ENCODE measurements around the gene CELA2B. TPM values are rescaled to one million over a fixed set of nuclear protein-coding genes. Genes with fewer than 3 reads are reported as not detected.
A peak's percentile ranks its signal among the peaks of the same experiment; 100 is the strongest.

Gene CELA2B
- total and polyA plus RNA-seq, 9 of the 15 experiments (the other 6 are each of a cell fraction or from before 2014, with no cell fraction given) = 0.25 to 2.1 (median 0.38) TPM; not detected in 5

DNA sequence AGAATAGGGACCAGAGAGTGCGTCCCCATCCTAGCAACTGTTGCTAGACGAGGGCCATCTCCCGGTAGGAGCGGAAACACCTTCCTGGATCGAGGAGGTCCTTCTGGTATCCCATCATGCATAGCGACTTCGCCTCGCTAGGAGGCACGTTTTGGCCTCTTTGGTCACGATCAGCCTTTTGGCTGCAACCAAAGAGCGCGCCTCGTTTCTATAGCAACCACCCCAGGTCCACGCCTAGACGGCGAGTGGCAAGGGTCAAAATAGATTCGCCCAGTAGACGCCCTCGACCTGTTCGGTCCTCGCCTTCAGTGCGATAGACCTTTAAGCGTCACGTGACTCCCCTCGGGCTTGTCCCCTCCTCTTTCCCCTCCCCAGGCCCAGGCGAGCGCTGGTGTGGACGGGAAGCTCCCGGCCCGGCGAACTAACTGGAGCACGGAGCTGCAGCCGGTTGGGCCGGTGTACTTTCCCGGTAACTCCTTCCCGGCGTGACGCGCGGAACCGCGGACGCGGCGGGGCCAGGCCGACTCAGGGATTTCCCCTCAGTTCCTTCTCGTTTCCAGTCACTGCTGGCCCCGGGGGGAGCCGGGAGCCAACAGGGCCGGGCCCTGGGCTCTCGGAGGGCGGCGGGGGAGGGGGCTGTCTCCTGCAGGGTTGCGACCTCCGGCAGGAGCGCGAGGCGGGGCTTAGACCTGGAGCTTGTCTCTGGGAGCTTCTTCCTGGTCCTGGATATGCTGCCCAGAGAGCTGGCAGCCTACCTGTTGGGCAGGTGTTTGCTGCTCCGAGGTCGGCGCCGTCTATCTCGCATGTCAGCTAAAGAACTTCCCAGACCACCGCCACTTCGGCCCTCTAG is 50.8 kb downstream of the CELA2B start, which contains the start of gene DNAJC16 (continued):
- TF ChIP-seq, protein P1, sequence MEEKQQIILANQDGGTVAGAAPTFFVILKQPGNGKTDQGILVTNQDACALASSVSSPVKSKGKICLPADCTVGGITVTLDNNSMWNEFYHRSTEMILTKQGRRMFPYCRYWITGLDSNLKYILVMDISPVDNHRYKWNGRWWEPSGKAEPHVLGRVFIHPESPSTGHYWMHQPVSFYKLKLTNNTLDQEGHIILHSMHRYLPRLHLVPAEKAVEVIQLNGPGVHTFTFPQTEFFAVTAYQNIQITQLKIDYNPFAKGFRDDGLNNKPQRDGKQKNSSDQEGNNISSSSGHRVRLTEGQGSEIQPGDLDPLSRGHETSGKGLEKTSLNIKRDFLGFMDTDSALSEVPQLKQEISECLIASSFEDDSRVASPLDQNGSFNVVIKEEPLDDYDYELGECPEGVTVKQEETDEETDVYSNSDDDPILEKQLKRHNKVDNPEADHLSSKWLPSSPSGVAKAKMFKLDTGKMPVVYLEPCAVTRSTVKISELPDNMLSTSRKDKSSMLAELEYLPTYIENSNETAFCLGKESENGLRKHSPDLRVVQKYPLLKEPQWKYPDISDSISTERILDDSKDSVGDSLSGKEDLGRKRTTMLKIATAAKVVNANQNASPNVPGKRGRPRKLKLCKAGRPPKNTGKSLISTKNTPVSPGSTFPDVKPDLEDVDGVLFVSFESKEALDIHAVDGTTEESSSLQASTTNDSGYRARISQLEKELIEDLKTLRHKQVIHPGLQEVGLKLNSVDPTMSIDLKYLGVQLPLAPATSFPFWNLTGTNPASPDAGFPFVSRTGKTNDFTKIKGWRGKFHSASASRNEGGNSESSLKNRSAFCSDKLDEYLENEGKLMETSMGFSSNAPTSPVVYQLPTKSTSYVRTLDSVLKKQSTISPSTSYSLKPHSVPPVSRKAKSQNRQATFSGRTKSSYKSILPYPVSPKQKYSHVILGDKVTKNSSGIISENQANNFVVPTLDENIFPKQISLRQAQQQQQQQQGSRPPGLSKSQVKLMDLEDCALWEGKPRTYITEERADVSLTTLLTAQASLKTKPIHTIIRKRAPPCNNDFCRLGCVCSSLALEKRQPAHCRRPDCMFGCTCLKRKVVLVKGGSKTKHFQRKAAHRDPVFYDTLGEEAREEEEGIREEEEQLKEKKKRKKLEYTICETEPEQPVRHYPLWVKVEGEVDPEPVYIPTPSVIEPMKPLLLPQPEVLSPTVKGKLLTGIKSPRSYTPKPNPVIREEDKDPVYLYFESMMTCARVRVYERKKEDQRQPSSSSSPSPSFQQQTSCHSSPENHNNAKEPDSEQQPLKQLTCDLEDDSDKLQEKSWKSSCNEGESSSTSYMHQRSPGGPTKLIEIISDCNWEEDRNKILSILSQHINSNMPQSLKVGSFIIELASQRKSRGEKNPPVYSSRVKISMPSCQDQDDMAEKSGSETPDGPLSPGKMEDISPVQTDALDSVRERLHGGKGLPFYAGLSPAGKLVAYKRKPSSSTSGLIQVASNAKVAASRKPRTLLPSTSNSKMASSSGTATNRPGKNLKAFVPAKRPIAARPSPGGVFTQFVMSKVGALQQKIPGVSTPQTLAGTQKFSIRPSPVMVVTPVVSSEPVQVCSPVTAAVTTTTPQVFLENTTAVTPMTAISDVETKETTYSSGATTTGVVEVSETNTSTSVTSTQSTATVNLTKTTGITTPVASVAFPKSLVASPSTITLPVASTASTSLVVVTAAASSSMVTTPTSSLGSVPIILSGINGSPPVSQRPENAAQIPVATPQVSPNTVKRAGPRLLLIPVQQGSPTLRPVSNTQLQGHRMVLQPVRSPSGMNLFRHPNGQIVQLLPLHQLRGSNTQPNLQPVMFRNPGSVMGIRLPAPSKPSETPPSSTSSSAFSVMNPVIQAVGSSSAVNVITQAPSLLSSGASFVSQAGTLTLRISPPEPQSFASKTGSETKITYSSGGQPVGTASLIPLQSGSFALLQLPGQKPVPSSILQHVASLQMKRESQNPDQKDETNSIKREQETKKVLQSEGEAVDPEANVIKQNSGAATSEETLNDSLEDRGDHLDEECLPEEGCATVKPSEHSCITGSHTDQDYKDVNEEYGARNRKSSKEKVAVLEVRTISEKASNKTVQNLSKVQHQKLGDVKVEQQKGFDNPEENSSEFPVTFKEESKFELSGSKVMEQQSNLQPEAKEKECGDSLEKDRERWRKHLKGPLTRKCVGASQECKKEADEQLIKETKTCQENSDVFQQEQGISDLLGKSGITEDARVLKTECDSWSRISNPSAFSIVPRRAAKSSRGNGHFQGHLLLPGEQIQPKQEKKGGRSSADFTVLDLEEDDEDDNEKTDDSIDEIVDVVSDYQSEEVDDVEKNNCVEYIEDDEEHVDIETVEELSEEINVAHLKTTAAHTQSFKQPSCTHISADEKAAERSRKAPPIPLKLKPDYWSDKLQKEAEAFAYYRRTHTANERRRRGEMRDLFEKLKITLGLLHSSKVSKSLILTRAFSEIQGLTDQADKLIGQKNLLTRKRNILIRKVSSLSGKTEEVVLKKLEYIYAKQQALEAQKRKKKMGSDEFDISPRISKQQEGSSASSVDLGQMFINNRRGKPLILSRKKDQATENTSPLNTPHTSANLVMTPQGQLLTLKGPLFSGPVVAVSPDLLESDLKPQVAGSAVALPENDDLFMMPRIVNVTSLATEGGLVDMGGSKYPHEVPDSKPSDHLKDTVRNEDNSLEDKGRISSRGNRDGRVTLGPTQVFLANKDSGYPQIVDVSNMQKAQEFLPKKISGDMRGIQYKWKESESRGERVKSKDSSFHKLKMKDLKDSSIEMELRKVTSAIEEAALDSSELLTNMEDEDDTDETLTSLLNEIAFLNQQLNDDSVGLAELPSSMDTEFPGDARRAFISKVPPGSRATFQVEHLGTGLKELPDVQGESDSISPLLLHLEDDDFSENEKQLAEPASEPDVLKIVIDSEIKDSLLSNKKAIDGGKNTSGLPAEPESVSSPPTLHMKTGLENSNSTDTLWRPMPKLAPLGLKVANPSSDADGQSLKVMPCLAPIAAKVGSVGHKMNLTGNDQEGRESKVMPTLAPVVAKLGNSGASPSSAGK (IDR thresholded peaks at IDR 0.05) = peak; percentile 28; the same call in 1 of the 2 replicates
- TF ChIP-seq SREBF1 (IDR thresholded peaks at IDR 0.05; ENCODE audit: borderline replicate concordance, low read depth, low read length) = no peak; the same call in 1 of the 2 replicates
- TF ChIP-seq ARNT (IDR thresholded peaks at IDR 0.05) = peak in 1 of 2 experiments; percentile 60; a peak in 1 of 4 replicates
- TF ChIP-seq, protein P2, sequence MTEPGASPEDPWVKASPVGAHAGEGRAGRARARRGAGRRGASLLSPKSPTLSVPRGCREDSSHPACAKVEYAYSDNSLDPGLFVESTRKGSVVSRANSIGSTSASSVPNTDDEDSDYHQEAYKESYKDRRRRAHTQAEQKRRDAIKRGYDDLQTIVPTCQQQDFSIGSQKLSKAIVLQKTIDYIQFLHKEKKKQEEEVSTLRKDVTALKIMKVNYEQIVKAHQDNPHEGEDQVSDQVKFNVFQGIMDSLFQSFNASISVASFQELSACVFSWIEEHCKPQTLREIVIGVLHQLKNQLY (CRISPR knock-in tag; conservative IDR thresholded peaks at IDR 0.05) = no peak; a peak in 1 of 4 replicates
- no peak for TF ChIP-seq ZNF3 (CRISPR knock-in tag; IDR thresholded peaks at IDR 0.05)
- peak; percentile 85 for TF ChIP-seq FOXM1 (IDR thresholded peaks at IDR 0.05; ENCODE audit: low read depth)
- TF ChIP-seq FOXM1 (CRISPR knock-in tag; IDR thresholded peaks at IDR 0.05; ENCODE audit: low read depth) = no peak
- TF ChIP-seq CHCHD3 (CRISPR knock-in tag; IDR thresholded peaks at IDR 0.05) = peak; percentile 85; the same call in 1 of the 2 replicates
